NCI-H1105 (cell line): ENCODE measurements around the gene LMBRD1.

Experiments used
- DNase-seq: peaks from one replicate; lab custom pipeline; 2025; lab: John Stamatoyannopoulos, UW

LMBRD1 gene

GRCh38 chr6:69631552-69632346, 165.1 kb downstream of the LMBRD1 start:
- no peak for DNase-seq

GRCh38 chr6:69630767-69631166, 166.0 kb downstream of the LMBRD1 start:
- DNase-seq, result no peak

- DNase-seq, result no peak
Observed at GRCh38 chr6:69627625-69628024, 169.2 kb downstream of the LMBRD1 start.

GRCh38 chr6:69624944-69625343, 171.9 kb downstream of the LMBRD1 start:
- DNase-seq, result no peak
